MM.1S (cell line): ENCODE results near the gene RAB22A.

Experiments
- CTCF ChIP-seq: fragments of 300-600 bp; sonication (generic); IDR thresholded peaks from 2 replicates; pipeline ENCODE4 v1.5.1; 2016; ENCODE audit warnings: antibody characterized with exemption, low read length, mixed read lengths
- EZH2 ChIP-seq: fragments of 300-600 bp; sonication (generic); optimal IDR thresholded peaks from 2 replicates; pipeline ENCODE3; 2017; ENCODE audit warnings: low read depth, mild to moderate bottlenecking, antibody characterized with exemption, low read length, mixed read lengths
- EZH2phosphoT487 ChIP-seq: fragments of 300-600 bp; sonication (generic); IDR thresholded peaks from 2 replicates; pipeline ENCODE4 v1.6.1; 2018; ENCODE audit warnings: antibody characterized with exemption, low read length

GRCh38 chr20:58405504-58406291 is 96.2 kb downstream of the RAB22A start:
- TF ChIP-seq CTCF (no peak), EZH2 (no peak), EZH2phosphoT487 (no peak)
